ENCODE results near the gene WDR6.

DNA sequence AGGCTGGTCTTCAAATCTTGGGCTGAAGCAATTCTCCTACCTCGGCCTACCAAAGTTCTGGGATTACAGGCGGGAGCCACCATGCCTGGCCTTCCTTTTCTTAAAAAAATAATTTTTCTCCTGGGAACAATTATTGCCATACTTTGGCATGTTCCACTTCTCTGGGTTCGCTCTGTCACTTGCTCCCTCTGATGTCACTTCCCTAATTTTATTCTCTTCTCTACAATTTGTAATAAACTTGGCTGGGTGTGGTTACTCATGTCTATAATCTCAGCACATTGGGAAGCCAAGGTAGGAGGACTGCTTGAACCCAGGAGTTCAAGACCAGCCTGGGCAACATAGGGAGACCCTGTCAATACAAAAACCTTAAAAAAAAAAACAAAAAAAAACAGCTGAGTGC is 28.1 kb downstream of the WDR6 start:
- TF ChIP-seq, protein P1, sequence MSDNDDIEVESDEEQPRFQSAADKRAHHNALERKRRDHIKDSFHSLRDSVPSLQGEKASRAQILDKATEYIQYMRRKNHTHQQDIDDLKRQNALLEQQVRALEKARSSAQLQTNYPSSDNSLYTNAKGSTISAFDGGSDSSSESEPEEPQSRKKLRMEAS (IDR thresholded peaks at IDR 0.05): no peak
- TF ChIP-seq CEBPB (IDR thresholded peaks at IDR 0.05) (no peak), CHD2 (IDR thresholded peaks at IDR 0.05; ENCODE audit: low read length, partially characterized antibody) (no peak), ZNF302 (CRISPR knock-in tag; IDR thresholded peaks at IDR 0.05) (no peak), HDAC2 (IDR thresholded peaks at IDR 0.05) (no peak)
- TF ChIP-seq, protein P2, sequence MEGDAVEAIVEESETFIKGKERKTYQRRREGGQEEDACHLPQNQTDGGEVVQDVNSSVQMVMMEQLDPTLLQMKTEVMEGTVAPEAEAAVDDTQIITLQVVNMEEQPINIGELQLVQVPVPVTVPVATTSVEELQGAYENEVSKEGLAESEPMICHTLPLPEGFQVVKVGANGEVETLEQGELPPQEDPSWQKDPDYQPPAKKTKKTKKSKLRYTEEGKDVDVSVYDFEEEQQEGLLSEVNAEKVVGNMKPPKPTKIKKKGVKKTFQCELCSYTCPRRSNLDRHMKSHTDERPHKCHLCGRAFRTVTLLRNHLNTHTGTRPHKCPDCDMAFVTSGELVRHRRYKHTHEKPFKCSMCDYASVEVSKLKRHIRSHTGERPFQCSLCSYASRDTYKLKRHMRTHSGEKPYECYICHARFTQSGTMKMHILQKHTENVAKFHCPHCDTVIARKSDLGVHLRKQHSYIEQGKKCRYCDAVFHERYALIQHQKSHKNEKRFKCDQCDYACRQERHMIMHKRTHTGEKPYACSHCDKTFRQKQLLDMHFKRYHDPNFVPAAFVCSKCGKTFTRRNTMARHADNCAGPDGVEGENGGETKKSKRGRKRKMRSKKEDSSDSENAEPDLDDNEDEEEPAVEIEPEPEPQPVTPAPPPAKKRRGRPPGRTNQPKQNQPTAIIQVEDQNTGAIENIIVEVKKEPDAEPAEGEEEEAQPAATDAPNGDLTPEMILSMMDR (IDR thresholded peaks at IDR 0.05): no peak
